ENCODE results near the gene UGT2A2.

The UGT2A2 gene

DNA sequence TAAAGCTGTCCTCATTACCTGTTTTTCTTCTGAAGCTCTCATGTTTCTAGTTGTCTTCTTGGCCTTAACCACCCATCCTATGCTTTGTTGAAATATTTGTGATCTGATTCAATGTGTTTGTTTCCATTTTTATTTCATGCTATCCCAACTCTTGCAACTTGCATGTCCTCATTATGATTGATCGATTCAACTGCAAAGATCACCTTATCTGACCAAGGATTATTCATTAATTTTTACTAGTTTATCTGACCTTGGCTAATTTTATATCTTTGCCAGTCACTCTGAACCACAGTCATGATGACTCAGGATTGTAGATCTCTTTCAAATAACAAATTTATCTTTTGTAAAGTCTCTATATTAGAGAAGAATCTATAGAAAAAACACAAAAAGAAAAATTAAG lies 70.7 kb downstream of the UGT2A2 start:
- Histone ChIP-seq H3K9me3 (ENCODE audit: control insufficient read depth, low read depth, low read length) (no peaks in the 10 kb centered on the region), H3K36me3 (ENCODE audit: control insufficient read depth, low read depth, low read length) (no peaks in the 10 kb centered on the region), H3K27me3 (ENCODE audit: control insufficient read depth, insufficient read depth, low read length) (no peaks in the 10 kb centered on the region), H3K4me1 (ENCODE audit: control insufficient read depth, low read depth, low read length) (no peaks in the 10 kb centered on the region), H3K27ac (ENCODE audit: low read length) (no peak overlapping the region), H3K9ac (ENCODE audit: low read length) (no peak overlapping the region), H3K4me3 (ENCODE audit: low read length) (no peak overlapping the region)

DNA sequence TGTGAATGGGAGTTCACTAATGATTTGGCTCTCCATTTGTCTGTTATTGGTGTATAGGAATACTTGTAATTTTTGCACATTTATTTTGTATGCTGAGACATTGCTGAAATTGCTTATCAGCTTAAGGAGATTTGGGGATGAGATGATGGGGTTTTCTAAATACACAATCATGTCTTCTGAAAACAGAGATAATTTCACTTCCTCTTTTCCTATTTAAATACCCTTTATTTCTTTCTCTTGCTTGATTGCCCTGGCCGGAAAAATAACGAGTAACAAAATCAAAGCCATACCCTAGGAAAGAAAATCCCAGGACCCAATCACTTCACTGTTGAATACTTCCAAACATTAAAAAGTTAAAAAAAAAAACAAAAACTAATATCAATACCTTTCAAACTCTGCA lies 76.0 kb downstream of the UGT2A2 start:
- Histone ChIP-seq H3K36me3 (ENCODE audit: control insufficient read depth, low read depth, low read length) (no peaks in the 10 kb centered on the region), H3K27me3 (ENCODE audit: control insufficient read depth, insufficient read depth, low read length) (no peaks in the 10 kb centered on the region), H3K9ac (ENCODE audit: low read length) (no peak overlapping the region), H3K9me3 (ENCODE audit: control insufficient read depth, low read depth, low read length) (no peaks in the 10 kb centered on the region), H3K4me3 (ENCODE audit: low read length) (no peak overlapping the region), H3K4me1 (ENCODE audit: control insufficient read depth, low read depth, low read length) (no peaks in the 10 kb centered on the region), H3K27ac (ENCODE audit: low read length) (no peak overlapping the region)

DNA sequence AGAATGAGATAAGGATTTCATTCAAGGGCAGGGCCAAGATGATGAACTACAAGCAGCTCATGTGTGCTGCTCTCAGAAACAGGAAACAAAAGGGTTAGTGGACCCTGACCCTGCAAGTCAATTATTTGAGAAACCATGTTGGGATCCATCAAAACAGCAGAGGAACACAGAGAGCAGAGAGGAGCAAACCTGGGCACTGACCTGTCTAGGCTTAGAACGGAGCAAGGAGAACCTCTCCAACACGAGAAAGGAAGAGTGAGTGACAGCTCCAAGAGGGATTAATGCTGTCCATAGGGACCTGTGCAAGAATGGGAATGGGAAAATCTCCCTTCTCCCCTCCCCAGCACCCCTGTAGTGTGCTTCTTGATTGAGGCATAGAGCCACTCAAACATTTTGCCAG lies 89.8 kb downstream of the UGT2A2 start:
- Histone ChIP-seq H3K9ac (ENCODE audit: low read length) (no peak overlapping the region), H3K9me3 (ENCODE audit: control insufficient read depth, low read depth, low read length) (no peaks in the 10 kb centered on the region), H3K36me3 (ENCODE audit: control insufficient read depth, low read depth, low read length) (no peaks in the 10 kb centered on the region), H3K4me3 (ENCODE audit: low read length) (no peak overlapping the region), H3K27ac (ENCODE audit: low read length) (no peak overlapping the region), H3K4me1 (ENCODE audit: control insufficient read depth, low read depth, low read length) (no peaks in the 10 kb centered on the region), H3K27me3 (ENCODE audit: control insufficient read depth, insufficient read depth, low read length) (no peaks in the 10 kb centered on the region)

DNA sequence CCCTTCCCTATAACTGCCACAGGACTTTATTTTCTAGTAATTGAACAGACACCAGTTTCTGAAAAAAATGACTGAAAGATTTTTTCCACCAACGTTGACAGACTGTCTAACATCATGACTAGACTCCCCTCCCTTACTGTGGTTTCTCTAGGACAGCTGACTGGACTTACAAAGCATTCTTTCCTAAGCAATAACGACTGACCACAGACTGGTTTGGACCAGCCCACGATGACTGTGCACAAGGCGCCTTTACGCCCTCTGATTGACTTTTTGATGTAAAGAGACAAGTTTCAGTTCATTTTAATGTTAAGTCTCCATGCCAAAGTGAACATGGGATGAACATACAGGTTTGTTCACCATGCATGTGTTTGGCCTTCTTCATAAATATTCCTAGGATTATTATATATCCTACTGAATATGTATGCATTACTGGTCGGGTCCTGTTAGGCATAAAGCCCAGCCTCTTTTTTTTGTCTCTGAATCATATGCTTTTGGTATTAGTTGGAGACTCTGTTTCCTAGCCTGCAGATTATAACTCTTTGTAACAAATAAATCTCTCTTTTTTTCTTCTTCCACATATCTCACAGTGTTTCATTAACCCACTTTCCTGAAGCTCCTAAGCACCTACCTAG lies 93.2 kb downstream of the UGT2A2 start:
- no peaks in the 10 kb centered on the region for H3K9me3 ChIP-seq (ENCODE audit: control insufficient read depth, low read depth, low read length)
- H3K4me3 ChIP-seq (ENCODE audit: low read length) = no peak overlapping the region
- H3K9ac ChIP-seq (ENCODE audit: low read length) = no peak overlapping the region
- no peaks in the 10 kb centered on the region for H3K4me1 ChIP-seq (ENCODE audit: control insufficient read depth, low read depth, low read length)
- H3K27me3 ChIP-seq (ENCODE audit: control insufficient read depth, insufficient read depth, low read length) = no peaks in the 10 kb centered on the region
- H3K36me3 ChIP-seq (ENCODE audit: control insufficient read depth, low read depth, low read length) = no peaks in the 10 kb centered on the region
- no peak overlapping the region for H3K27ac ChIP-seq (ENCODE audit: low read length)

All from iPS-18a (cell line).